Muscle of leg (tissue), 16 donors: ENCODE measurements around the gene TRAPPC2B. TPM values are rescaled to one million over a fixed set of nuclear protein-coding genes. Genes with fewer than 3 reads are reported as not detected.

Experiments
- DNase-seq: peaks from one replicate; pipeline ENCODE4 v3.0.0; 2013
- H3K27ac ChIP-seq: one replicate; pipeline ENCODE4 v1.5.1; 2013; ENCODE audit warnings: mild to moderate bottlenecking, low read length, control low read depth
- H3K27me3 ChIP-seq: one replicate; pipeline ENCODE4 v1.6.1; 2013; ENCODE audit warnings: low read length; ENCODE audit not compliant: control insufficient read depth, insufficient read depth
- H3K36me3 ChIP-seq: one replicate; pipeline ENCODE4 v1.6.1; 2013; ENCODE audit warnings: low read length; ENCODE audit not compliant: control insufficient read depth, insufficient read depth
- H3K4me1 ChIP-seq: one replicate; pipeline ENCODE4 v1.6.1; 2013; ENCODE audit warnings: low read length; ENCODE audit not compliant: control insufficient read depth, insufficient read depth
- H3K4me3 ChIP-seq: one replicate; pipeline ENCODE4 v1.5.1; 2013; ENCODE audit warnings: low read length, control low read depth
- H3K9me3 ChIP-seq: replicated peaks from 2 replicates; pipeline ENCODE4 v1.6.1; 2013; ENCODE audit warnings: low read depth, low read length; ENCODE audit not compliant: control insufficient read depth
- WGBS: methylation state at CpG from one replicate; pipeline ENCODE4 v1.1.5; 2013; ENCODE audit warnings: missing lambda C conversion rate; ENCODE audit not compliant: insufficient coverage; 5-methylcytosine and 5-hydroxymethylcytosine counted together
- long read RNA-seq, 11 donors: transcript quantifications; one replicate each; lab custom pipeline, GENCODE V29; 2026
- polyA plus RNA-seq, 8 donors: library from polyadenylated mRNA; unstranded; fragments of 120-200 nt; gene quantifications; one replicate each; pipeline versions ENCODE4 v1.2.1 to v1.2.3, GENCODE V29; 2013; ENCODE audit warnings: inconsistent platforms in 1 of 8, low replicate concordance in 1 of 8; ENCODE audit not compliant: insufficient read length in 8 of 8, insufficient read depth in 1 of 8
- total RNA-seq: library from RNA; stranded (reverse); fragments of 120-200 nt; gene quantifications from one replicate; pipeline ENCODE4 v1.2.4, GENCODE V29; 2013

The TRAPPC2B gene
- total RNA-seq (20.7 TPM), polyA plus RNA-seq (10 to 100 TPM; 11.8 to 16.6 (median 13.6) TPM)
- long read RNA-seq, donor 1, transcript TRAPPC2B-201 (2 exons, 732 nt) = major isoform, 9 of 12 reads
- long read RNA-seq, donor 1, partial matches to known transcripts = 0 of 12 reads
- long read RNA-seq, donor 1, other reads (novel, unspliced or antisense) = 0 of 12 reads
- long read RNA-seq, donor 2, partial matches to known transcripts = 0 of 1 reads
- long read RNA-seq, donor 2, other reads (novel, unspliced or antisense) = 0 of 1 reads
- long read RNA-seq, donor 3, transcript TRAPPC2B-201 (2 exons, 732 nt) = major isoform, 11 of 14 reads
- long read RNA-seq, donor 3, partial matches to known transcripts = 0 of 14 reads
- long read RNA-seq, donor 3, other reads (novel, unspliced or antisense) = 0 of 14 reads
- long read RNA-seq, donor 4, transcript TRAPPC2B-201 (2 exons, 732 nt) = major isoform, 12 of 15 reads
- long read RNA-seq, donor 4, partial matches to known transcripts = 0 of 15 reads
- long read RNA-seq, donor 4, other reads (novel, unspliced or antisense) = 0 of 15 reads
- long read RNA-seq, donor 5, transcript TRAPPC2B-202 (1 exons, 1,743 nt) = minor isoform, 20 of 49 reads
- long read RNA-seq, donor 5, transcript TRAPPC2B-201 (2 exons, 732 nt) = major isoform, 29 of 49 reads
- long read RNA-seq, donor 5, partial matches to known transcripts = 0 of 49 reads
- long read RNA-seq, donor 5, other reads (novel, unspliced or antisense) = 0 of 49 reads
- long read RNA-seq, donor 6, transcript TRAPPC2B-202 (1 exons, 1,743 nt) = minor isoform, 17 of 52 reads
- long read RNA-seq, donor 6, transcript TRAPPC2B-201 (2 exons, 732 nt) = major isoform, 35 of 52 reads
- long read RNA-seq, donor 6, partial matches to known transcripts = 0 of 52 reads
- long read RNA-seq, donor 6, other reads (novel, unspliced or antisense) = 0 of 52 reads
- long read RNA-seq, donor 7, transcript TRAPPC2B-201 (2 exons, 732 nt) = minor isoform, 19 of 40 reads
- long read RNA-seq, donor 7, transcript TRAPPC2B-202 (1 exons, 1,743 nt) = major isoform, 21 of 40 reads
- long read RNA-seq, donor 7, partial matches to known transcripts = 0 of 40 reads
- long read RNA-seq, donor 7, other reads (novel, unspliced or antisense) = 0 of 40 reads
- long read RNA-seq, donor 8, transcript TRAPPC2B-201 (2 exons, 732 nt) = major isoform, 10 of 20 reads
- long read RNA-seq, donor 8, transcript TRAPPC2B-202 (1 exons, 1,743 nt) = major isoform, 10 of 20 reads
- long read RNA-seq, donor 8, partial matches to known transcripts = 0 of 20 reads
- long read RNA-seq, donor 8, other reads (novel, unspliced or antisense) = 0 of 20 reads
- long read RNA-seq, donor 9, transcript TRAPPC2B-202 (1 exons, 1,743 nt) = minor isoform, 9 of 20 reads
- long read RNA-seq, donor 9, transcript TRAPPC2B-201 (2 exons, 732 nt) = major isoform, 11 of 20 reads
- long read RNA-seq, donor 9, partial matches to known transcripts = 0 of 20 reads
- long read RNA-seq, donor 9, other reads (novel, unspliced or antisense) = 0 of 20 reads
- long read RNA-seq, donor 10, transcript TRAPPC2B-201 (2 exons, 732 nt) = major isoform, 24 of 40 reads
- long read RNA-seq, donor 10, transcript TRAPPC2B-202 (1 exons, 1,743 nt) = minor isoform, 16 of 40 reads
- long read RNA-seq, donor 10, partial matches to known transcripts = 0 of 40 reads
- long read RNA-seq, donor 10, other reads (novel, unspliced or antisense) = 0 of 40 reads
- long read RNA-seq, donor 11, transcript TRAPPC2B-201 (2 exons, 732 nt) = major isoform, 12 of 16 reads
- long read RNA-seq, donor 11, partial matches to known transcripts = 0 of 16 reads
- long read RNA-seq, donor 11, other reads (novel, unspliced or antisense) = 0 of 16 reads

- H3K27ac ChIP-seq = peak within 1 kb of the TSS; percentile 96
- peak within 1 kb of the TSS; percentile 84 for H3K4me3 ChIP-seq
- DNase-seq = peak; percentile 100
- H3K36me3 ChIP-seq = peaks cover 14% of the 10 kb centered on the region
- no peaks in the 10 kb centered on the region for H3K9me3 ChIP-seq
- under 1% methylated on average over 46 of the region's 47 CpGs for WGBS
- H3K4me1 ChIP-seq = peaks cover 11% of the 10 kb centered on the region
- H3K27me3 ChIP-seq = no peaks in the 10 kb centered on the region
Observed at GRCh38 chr19:57362997-57363687, at the start of gene TRAPPC2B, which contains the start of gene ZNF547. TSS of gene TRAPPC2B (plus strand) at chr19:57363551. CDS start at chr19:57364834, 1,283 bp downstream. TSS of gene ZNF547 (plus strand) at chr19:57363551. CDS start at chr19:57368556, 5,005 bp downstream.

- no peak for DNase-seq
- H3K4me1 ChIP-seq = no peaks in the 10 kb centered on the region
- H3K4me3 ChIP-seq = no peak overlapping the region
- H3K27me3 ChIP-seq = peaks cover 20% of the 10 kb centered on the region
- WGBS = 67% methylated on average over 1 of the region's 4 CpGs
- H3K9me3 ChIP-seq = no peaks in the 10 kb centered on the region
- no peak overlapping the region for H3K27ac ChIP-seq
- H3K36me3 ChIP-seq = no peaks in the 10 kb centered on the region
Observed at GRCh38 chr19:57314146-57314545, 49.2 kb upstream of the TRAPPC2B start.

GRCh38 chr19:57317503-57317902 lies 45.8 kb upstream of the TRAPPC2B start:
- H3K4me3 ChIP-seq = no peak overlapping the region
- DNase-seq = no peak
- no peaks in the 10 kb centered on the region for H3K9me3 ChIP-seq
- WGBS = 4% methylated on average over 22 of the region's 29 CpGs
- peaks cover 12% of the 10 kb centered on the region for H3K4me1 ChIP-seq
- H3K27ac ChIP-seq = no peak overlapping the region
- H3K27me3 ChIP-seq = peaks cover 18% of the 10 kb centered on the region
- peaks cover 5% of the 10 kb centered on the region for H3K36me3 ChIP-seq

GRCh38 chr19:57319869-57320179 lies 43.5 kb upstream of the TRAPPC2B start:
- Histone ChIP-seq H3K27me3 (peaks cover 18% of the 10 kb centered on the region), H3K36me3 (peaks cover 18% of the 10 kb centered on the region), H3K9me3 (no peaks in the 10 kb centered on the region), H3K27ac (peak overlapping the region; percentile 94), H3K4me1 (peaks cover 12% of the 10 kb centered on the region), H3K4me3 (peak overlapping the region; percentile 92)
- no peak for DNase-seq
- WGBS = no CpG with 5 or more reads among the region's 1 CpG

GRCh38 chr19:57320180-57321084 lies 42.9 kb upstream of the TRAPPC2B start, which contains the start of gene ZNF543:
TSS of gene ZNF543 (plus strand) at chr19:57320472. CDS start at chr19:57320854, 382 bp downstream.
- no peaks in the 10 kb centered on the region for H3K9me3 ChIP-seq
- DNase-seq = peak; percentile 99
- WGBS = 0% methylated on average over 66 of the region's 71 CpGs

GRCh38 chr19:57321116-57321515 lies 42.2 kb upstream of the TRAPPC2B start:
- 57% methylated on average over 5 of the region's 8 CpGs for WGBS
- Histone ChIP-seq H3K9me3 (no peaks in the 10 kb centered on the region), H3K27ac (peak overlapping the region; percentile 88), H3K27me3 (peaks cover 18% of the 10 kb centered on the region), H3K4me3 (peak overlapping the region; percentile 92), H3K4me1 (peaks cover 12% of the 10 kb centered on the region), H3K36me3 (peaks cover 31% of the 10 kb centered on the region)
- no peak for DNase-seq

More at GRCh38 chr19:57320180-57321084, 42.9 kb upstream of the TRAPPC2B start, which contains the start of gene ZNF543:
- H3K36me3 ChIP-seq = peaks cover 24% of the 10 kb centered on the region
- peak within 1 kb of the TSS; percentile 94 for H3K27ac ChIP-seq
- H3K27me3 ChIP-seq = peaks cover 18% of the 10 kb centered on the region
- H3K4me1 ChIP-seq = peaks cover 12% of the 10 kb centered on the region
- H3K4me3 ChIP-seq = peak within 1 kb of the TSS; percentile 92

- Histone ChIP-seq H3K36me3 (peaks cover 37% of the 10 kb centered on the region), H3K4me3 (no peak overlapping the region), H3K9me3 (no peaks in the 10 kb centered on the region), H3K27ac (no peak overlapping the region), H3K27me3 (peaks cover 16% of the 10 kb centered on the region), H3K4me1 (peaks cover 12% of the 10 kb centered on the region)
- WGBS = 83% methylated on average over 2 of the region's 3 CpGs
- no peak for DNase-seq
Observed at GRCh38 chr19:57321751-57322150, 41.6 kb upstream of the TRAPPC2B start.

GRCh38 chr19:57324992-57325391 lies 38.4 kb upstream of the TRAPPC2B start:
- no peak overlapping the region for H3K4me3 ChIP-seq
- no peaks in the 10 kb centered on the region for H3K27me3 ChIP-seq
- H3K36me3 ChIP-seq = peaks cover 65% of the 10 kb centered on the region
- peaks cover 12% of the 10 kb centered on the region for H3K4me1 ChIP-seq
- H3K9me3 ChIP-seq = peaks cover 4% of the 10 kb centered on the region
- no peak for DNase-seq
- H3K27ac ChIP-seq = no peak overlapping the region
